GM19463 (cell line): ENCODE data around the gene OXNAD1.
A peak's percentile ranks its signal among the peaks of the same experiment; 100 is the strongest.

Experiments
- ATAC-seq: cut with Tn5 transposase; IDR thresholded peaks from one replicate; pipeline ENCODE4 v1.9.1; 2021; ENCODE audit warnings: mild to moderate bottlenecking, moderate library complexity; ENCODE audit not compliant: unreplicated experiment

OXNAD1 gene

DNA sequence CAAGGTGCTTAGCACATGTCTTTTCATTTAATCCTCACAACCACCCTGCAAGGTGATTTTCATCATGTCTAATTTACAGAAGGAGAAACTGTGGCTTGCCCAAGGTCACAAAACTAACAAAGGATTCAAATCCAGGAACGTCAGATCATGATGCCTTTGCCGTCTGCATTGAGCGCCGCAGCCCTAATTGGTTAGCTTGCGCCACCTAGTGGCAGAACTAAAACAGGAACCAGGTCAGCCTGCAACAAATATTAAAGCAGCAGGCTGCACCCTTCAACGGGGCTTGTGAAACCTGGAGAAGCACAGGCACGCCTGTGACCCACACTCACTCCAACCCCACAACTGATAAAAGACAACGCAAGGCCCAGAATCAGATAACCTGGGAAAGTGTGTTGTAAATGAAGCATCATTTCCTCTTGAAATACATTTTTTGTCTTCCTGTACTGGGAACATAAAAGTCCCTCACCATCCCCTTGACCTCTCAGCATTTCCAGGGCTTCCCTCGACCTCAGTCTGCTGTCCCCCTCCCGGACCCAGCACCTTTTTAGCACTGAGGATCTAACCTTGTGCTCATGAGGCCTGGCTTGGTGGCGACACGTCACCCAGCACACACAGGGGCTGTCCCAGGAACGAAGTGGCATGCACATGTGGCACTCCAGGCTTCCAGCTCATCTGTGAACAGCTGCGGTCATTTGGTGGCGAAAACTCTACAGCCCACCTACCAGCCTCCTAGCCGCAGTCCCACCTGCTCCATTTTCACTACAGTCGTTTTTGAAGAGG lies 17.5 kb upstream of the OXNAD1 start:
- ATAC-seq: peak; percentile 79

DNA sequence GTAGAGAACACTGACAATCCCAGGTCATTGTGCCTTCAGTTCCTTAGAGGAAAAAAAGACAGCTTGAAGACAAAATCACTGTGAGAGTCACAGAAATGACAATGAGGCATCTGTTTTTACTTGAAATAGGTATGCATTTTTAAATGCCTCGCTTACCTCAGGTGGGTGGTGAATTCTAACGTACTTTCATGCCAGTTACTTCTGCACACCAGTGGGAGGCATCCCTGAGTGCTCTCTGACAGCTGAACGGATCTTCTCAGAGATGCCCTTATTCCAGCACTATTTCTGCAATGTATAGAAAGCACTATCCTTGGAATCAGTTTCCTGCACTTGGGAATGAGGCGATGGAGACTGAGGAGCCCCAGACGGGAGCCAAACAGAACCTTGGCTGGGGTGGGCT lies 16.5 kb upstream of the OXNAD1 start:
- no peak for ATAC-seq

- ATAC-seq: no peak
These were observed 15.7 kb upstream of the OXNAD1 start for GRCh38 chr3:16249336-16249735.

DNA sequence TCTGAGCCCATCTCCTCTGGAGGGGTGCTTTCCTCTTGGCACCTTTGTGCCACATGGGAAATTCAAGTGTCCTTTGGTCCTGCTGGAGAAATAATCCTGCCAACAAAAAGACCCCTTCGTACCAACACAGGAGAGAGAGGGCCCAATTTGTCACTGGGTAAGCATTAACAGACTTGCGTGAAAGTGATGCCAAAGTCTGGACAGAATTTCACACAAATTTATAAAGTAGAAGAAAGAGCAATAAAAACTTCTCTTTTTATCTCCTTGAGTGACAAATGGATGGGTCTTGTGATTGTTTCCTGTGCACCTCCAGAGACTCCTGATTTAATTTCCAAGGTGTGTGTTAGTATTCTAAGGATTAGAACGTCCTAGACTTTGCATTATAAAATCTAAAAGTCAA lies 15.1 kb upstream of the OXNAD1 start:
- ATAC-seq: no peak

GRCh38 chr3:16251316-16252085 lies 13.5 kb upstream of the OXNAD1 start:
- ATAC-seq: no peak

DNA sequence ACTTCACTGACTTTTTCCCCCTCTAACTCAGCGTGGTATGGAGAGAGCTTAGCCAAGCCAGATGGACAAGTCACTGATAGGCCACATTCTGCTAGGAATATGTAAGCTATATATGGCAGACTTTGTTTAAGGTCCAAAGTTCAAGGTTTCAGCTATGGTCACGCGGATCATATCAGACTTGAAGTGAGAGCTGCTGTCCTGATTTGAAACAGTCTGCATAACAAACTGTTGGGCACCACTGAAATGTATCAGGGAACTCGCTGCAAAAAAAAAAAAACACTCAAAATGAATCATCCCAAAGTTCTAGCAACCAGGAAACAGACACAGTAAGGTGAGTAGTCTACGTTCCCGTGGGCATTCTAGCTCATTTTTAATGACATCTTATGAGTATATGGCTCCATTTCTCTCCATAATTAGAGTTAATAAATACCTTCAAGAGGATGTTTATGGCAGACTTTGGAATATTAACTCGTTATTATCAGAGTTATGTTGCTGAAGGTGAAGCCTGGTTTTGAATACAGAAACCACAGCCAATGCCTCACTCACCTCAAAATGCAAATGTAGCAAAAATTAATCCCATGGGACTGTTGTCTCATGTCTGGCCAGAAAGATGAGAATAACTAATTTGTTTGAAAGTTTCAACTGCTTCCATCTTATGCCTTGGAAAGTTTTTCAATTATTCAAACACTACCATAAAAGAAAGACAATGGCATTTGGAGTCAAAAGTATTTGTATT lies 12.6 kb upstream of the OXNAD1 start:
- ATAC-seq: peak; percentile 31

DNA sequence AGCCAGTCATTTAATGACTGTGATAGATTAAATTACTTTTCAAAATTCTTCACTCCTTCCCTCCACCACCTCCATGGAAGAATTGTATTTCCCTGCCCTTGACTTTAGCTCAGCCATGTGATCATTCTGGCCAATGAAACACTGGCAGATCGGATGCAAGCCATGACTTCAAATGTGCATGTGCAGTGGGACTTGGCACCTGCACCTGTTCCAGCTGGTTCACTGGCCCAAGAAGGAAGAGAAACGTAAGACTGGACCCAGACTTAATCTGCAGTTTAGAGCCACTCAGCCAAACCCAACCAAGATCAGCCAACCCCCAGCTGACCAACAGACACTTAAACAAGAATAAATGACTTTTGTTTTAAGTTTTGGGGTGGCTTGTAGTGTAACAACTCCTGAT lies 12.0 kb upstream of the OXNAD1 start:
- ATAC-seq: peak; percentile 16

DNA sequence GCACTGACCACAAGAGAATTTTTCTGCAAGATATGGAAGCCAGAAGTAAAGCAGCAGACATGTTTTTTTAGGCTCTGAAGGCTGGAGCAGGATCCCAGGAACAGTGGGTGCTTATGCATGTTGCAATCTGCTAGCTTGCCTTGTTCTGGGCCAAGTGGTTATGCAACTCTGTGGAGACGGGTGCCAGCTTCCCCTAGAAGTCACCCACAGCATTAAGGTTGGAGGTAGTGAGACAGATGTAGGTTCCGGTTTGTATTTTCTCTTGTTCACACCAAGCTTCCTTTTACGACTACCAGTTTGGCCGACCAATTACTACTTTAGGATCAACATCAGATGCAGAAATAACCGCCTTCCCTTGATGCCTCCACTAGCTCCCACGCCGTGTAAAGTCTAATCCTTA lies 11.4 kb upstream of the OXNAD1 start:
- ATAC-seq: no peak

GRCh38 chr3:16254916-16255315 lies 10.1 kb upstream of the OXNAD1 start:
- ATAC-seq: no peak

- no peak for ATAC-seq
These were observed 9.7 kb upstream of the OXNAD1 start for GRCh38 chr3:16255326-16255725.

GRCh38 chr3:16255726-16256125 lies 9.3 kb upstream of the OXNAD1 start:
- ATAC-seq: no peak

DNA sequence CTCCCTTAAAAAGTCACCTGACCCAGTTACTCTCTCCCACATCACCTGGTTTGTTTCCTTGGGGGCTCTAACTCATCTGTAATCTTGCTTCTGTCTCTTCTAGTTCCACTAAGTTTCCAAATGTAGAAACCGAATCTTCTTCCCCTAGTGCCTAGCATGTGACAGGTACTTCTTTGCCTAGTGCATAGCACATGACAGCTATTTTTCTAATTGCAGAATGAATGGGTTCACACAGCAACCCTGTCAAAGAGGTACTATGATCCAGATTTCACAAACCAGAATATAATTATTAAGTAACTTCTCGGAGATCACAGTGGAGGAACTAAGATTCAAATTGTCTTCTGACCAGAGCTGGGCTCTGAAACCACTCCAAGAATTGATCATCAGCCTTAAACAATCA lies 7.7 kb upstream of the OXNAD1 start:
- ATAC-seq: no peak

DNA sequence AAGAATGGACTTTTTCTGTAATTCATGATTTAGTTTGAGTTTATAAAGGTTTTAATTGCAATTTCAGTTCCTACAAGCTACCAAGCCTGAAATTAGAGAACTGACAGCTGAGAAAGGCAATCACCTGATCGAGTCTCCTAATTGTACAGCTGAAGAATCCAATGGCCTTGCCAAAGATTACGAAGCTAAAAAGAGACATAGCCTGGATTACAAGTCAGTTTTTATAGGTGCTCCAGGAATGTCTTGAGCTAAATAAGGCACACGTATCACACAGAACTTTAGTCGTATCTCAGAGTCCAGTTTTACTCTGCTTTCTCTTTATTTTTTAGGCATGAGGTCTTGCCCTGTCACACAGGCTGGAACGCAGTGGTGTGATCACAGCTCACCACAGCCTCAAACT lies 6.8 kb upstream of the OXNAD1 start:
- ATAC-seq: no peak

DNA sequence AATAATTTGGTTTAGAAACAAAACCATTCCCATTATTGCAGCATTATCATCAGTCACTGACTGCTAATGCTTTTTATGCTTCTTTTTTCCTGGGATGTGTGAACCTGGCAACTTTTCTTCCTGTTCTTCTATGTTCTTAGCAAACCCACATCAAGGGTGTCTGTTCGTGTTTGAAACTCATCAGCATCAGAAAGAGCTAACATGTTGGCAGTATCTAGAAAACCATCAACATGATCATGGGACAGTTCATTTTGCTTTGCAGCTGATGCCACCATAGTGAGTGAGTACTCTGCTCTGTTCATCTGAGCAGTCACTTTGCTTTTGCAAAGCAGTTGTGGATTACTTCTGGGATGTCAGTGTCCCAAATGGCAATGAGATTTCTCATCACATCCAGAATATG lies 6.1 kb upstream of the OXNAD1 start:
- no peak for ATAC-seq

- ATAC-seq: no peak
These were observed 5.0 kb upstream of the OXNAD1 start for GRCh38 chr3:16260046-16260445.

DNA sequence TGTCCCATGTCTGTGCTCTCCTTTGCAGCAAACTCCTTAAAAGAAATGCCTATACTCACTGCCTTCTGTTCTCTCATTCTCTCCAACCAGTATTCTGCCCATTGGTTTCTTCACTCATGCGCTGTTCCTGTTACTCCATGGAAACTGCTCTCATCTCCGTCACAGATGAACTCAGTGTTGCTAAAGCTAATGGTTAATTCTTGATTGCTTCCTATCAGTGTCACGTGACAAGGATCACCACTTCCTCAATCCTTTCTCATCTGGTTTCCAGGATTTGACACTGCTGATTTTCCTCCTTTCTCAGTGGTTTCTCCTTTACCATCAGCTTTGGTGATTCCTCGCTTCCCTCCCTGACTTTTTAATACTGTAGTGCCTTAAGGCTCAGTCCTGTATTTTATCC lies 2.8 kb upstream of the OXNAD1 start:
- no peak for ATAC-seq

- no peak for ATAC-seq
These were observed 771 bp upstream of the OXNAD1 start for GRCh38 chr3:16264174-16264707.

DNA sequence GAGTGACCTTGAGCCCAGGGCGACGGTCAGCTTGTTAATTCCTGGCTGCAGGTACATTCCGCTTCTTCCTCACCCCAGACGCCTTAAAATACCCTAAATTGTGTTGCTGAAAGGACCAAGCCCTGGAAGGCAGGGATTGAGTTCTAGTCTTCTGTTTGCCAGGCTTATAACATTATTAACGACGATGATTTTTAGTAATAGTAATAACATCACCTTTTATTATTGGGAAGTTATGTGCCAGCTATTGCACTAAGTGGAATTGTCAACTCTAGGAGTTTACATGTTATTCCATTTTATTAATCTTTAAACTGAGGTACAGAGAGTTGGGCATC lies 409 bp downstream of the OXNAD1 start:
- ATAC-seq: no peak

- ATAC-seq: no peak
These were observed 1.7 kb downstream of the OXNAD1 start for GRCh38 chr3:16266714-16267113.

GRCh38 chr3:16270855-16271254 lies 5.8 kb downstream of the OXNAD1 start:
- ATAC-seq: no peak

GRCh38 chr3:16272588-16272987 lies 7.6 kb downstream of the OXNAD1 start:
- no peak for ATAC-seq

DNA sequence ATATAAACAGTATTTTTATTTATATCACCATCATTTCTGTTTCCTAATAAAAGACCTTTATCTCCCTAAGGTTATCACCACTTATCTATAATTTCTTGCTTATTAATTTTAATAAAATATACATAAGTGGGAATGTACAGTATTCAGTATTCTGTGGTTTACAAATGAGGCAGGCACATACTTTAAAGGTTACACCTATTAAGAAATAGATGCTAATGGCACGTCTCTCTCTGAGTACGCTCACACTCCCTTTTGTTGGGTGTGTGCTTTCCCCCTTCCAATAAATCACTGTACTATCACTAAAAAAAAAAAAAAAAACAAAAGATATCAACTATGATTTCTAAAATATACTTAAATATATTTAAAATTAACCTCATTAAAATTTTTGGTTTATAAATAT lies 8.9 kb downstream of the OXNAD1 start:
- no peak for ATAC-seq
